ENCODE data around the gene DIDO1. TPM values are rescaled to one million over a fixed set of nuclear protein-coding genes. Genes with fewer than 3 reads are reported as not detected.

Gene DIDO1
- total RNA-seq, 2 experiments from 2014 or later: 51.9 to 54.3 TPM

GRCh38 chr20:62873280-62873679, 53.0 kb downstream of the DIDO1 start:
- H3K9me3 ChIP-seq (ENCODE audit: control insufficient read depth in 1 of 2, insufficient read depth in 1 of 2, low read length in 2 of 2): no peaks in the 10 kb centered on the region
- Mint-ChIP-seq H3K36me3 (ENCODE audit: low read depth) (peaks cover 3% of the 10 kb centered on the region), H3K4me1 (ENCODE audit: low read depth) (peaks cover 27% of the 10 kb centered on the region), H3K27ac (peak overlapping the region; percentile 58), H3K27me3 (no peaks in the 10 kb centered on the region), H3K4me3 (no peak overlapping the region), H3K9me3 (no peaks in the 10 kb centered on the region)
- CTCF ChIA-PET: interaction anchor here (0.9 to 1.4 kb wide), 3 partner anchors 18 to 136 kb away, joined by 3 to 4 read pairs (median 3); no protein-coding TSS in a partner anchor
- POLR2A ChIA-PET: interaction anchor here (0.7 kb wide), 1 partner anchor 257 kb away, joined by 3 read pairs; no protein-coding TSS in a partner anchor
- H3K4me1 ChIP-seq (ENCODE audit: insufficient read depth, low read length): peaks cover 30% of the 10 kb centered on the region
- no peak for DNase-seq
- no peak overlapping the region for H3K4me3 ChIP-seq (ENCODE audit: low read length)
- no peak overlapping the region for H3K27ac ChIP-seq (ENCODE audit: low read depth in 1 of 2, low read length in 2 of 2)
- TF ChIP-seq CTCF (IDR thresholded peaks at IDR 0.05): no peak
- peaks cover 0 to 5% of the 10 kb centered on the region in 2 experiments for H3K27me3 ChIP-seq (ENCODE audit: control insufficient read depth in 1 of 2, insufficient read depth in 2 of 2, low read length in 2 of 2)
- intact Hi-C loops (cut with DNase I, micrococcal nuclease): loop anchor here in 1 of 2 experiments (1.0 kb wide), 1 partner anchor 136 kb away; no protein-coding TSS in a partner anchor
- H3K36me3 ChIP-seq (ENCODE audit: insufficient read depth, low read length): peaks cover 3% of the 10 kb centered on the region
- no peak for ATAC-seq (ENCODE audit: poor library complexity)

GRCh38 chr20:62872862-62873261, 53.4 kb downstream of the DIDO1 start:
- TF ChIP-seq CTCF (IDR thresholded peaks at IDR 0.05): no peak
- H3K4me3 ChIP-seq (ENCODE audit: low read length): no peak overlapping the region

GRCh38 chr20:62872184-62872847, 54.0 kb downstream of the DIDO1 start:
- Mint-ChIP-seq H3K27ac (no peak overlapping the region), H3K36me3 (ENCODE audit: low read depth) (no peaks in the 10 kb centered on the region), H3K27me3 (no peaks in the 10 kb centered on the region), H3K4me3 (no peak overlapping the region), H3K9me3 (no peaks in the 10 kb centered on the region), H3K4me1 (ENCODE audit: low read depth) (peaks cover 24% of the 10 kb centered on the region)
- no peaks in the 10 kb centered on the region for H3K9me3 ChIP-seq (ENCODE audit: control insufficient read depth in 1 of 2, insufficient read depth in 1 of 2, low read length in 2 of 2)
- ChIA-PET CTCF (no interaction called here), POLR2A (no interaction called here)
- intact Hi-C loops (cut with DNase I, micrococcal nuclease): no loop called here
- no peak overlapping the region for H3K27ac ChIP-seq (ENCODE audit: low read depth in 1 of 2, low read length in 2 of 2)
- TF ChIP-seq CTCF (IDR thresholded peaks at IDR 0.05): no peak
- ATAC-seq (ENCODE audit: poor library complexity): no peak
- H3K4me3 ChIP-seq (ENCODE audit: low read length): no peak overlapping the region
- peaks cover 30% of the 10 kb centered on the region for H3K4me1 ChIP-seq (ENCODE audit: insufficient read depth, low read length)
- H3K27me3 ChIP-seq (ENCODE audit: control insufficient read depth in 1 of 2, insufficient read depth in 2 of 2, low read length in 2 of 2): peaks cover 0 to 5% of the 10 kb centered on the region in 2 experiments
- no peak for DNase-seq
- peaks cover under 1% of the 10 kb centered on the region for H3K36me3 ChIP-seq (ENCODE audit: insufficient read depth, low read length)

More at GRCh38 chr20:62872862-62873261, 53.4 kb downstream of the DIDO1 start:
- H3K4me1 Mint-ChIP-seq (ENCODE audit: low read depth): peaks cover 24% of the 10 kb centered on the region
- intact Hi-C loops (cut with DNase I, micrococcal nuclease): loop anchor here in 1 of 2 experiments (1.0 kb wide), 1 partner anchor 136 kb away; no protein-coding TSS in a partner anchor
- H3K9me3 Mint-ChIP-seq: no peaks in the 10 kb centered on the region
- Histone ChIP-seq H3K4me1 (ENCODE audit: insufficient read depth, low read length) (peaks cover 30% of the 10 kb centered on the region), H3K9me3 (ENCODE audit: control insufficient read depth in 1 of 2, insufficient read depth in 1 of 2, low read length in 2 of 2) (no peaks in the 10 kb centered on the region), H3K27me3 (ENCODE audit: control insufficient read depth in 1 of 2, insufficient read depth in 2 of 2, low read length in 2 of 2) (peaks cover 0 to 5% of the 10 kb centered on the region in 2 experiments), H3K27ac (ENCODE audit: low read depth in 1 of 2, low read length in 2 of 2) (no peak overlapping the region), H3K36me3 (ENCODE audit: insufficient read depth, low read length) (peaks cover 3% of the 10 kb centered on the region)
- ChIA-PET POLR2A (interaction anchor here (0.7 kb wide), 1 partner anchor 256 kb away, joined by 3 read pairs; no protein-coding TSS in a partner anchor), CTCF (interaction anchor here (0.9 to 1.2 kb wide), 2 partner anchors 18 to 136 kb away, joined by 3 to 4 read pairs; no protein-coding TSS in a partner anchor)
- no peaks in the 10 kb centered on the region for H3K36me3 Mint-ChIP-seq (ENCODE audit: low read depth)
- DNase-seq (no peak), ATAC-seq (ENCODE audit: poor library complexity) (no peak)
- no peaks in the 10 kb centered on the region for H3K27me3 Mint-ChIP-seq
- H3K27ac Mint-ChIP-seq: no peak overlapping the region
- H3K4me3 Mint-ChIP-seq: no peak overlapping the region
